H9 (cell line): Measurements from ENCODE around the gene RETREG3. TPM values are rescaled to one million over a fixed set of nuclear protein-coding genes. Genes with fewer than 3 reads are reported as not detected.

ENCODE experiments used
- DNase-seq: peaks from one replicate; pipeline ENCODE4 v3.0.0-alpha.2; 2017
- H2AFZ ChIP-seq: one replicate; pipeline ENCODE4 v1.6.1; 2013; ENCODE audit warnings: mild to moderate bottlenecking, low read length, control low read depth, moderate library complexity
- H2AK5ac ChIP-seq: 2 replicates; pipeline ENCODE4 v1.6.1; 2013; ENCODE audit warnings: low read length, control low read depth, mixed read lengths; ENCODE audit not compliant: insufficient read length
- H2BK120ac ChIP-seq: one replicate; pipeline ENCODE4 v1.6.1; 2013; ENCODE audit warnings: low read depth, mild to moderate bottlenecking, low read length, control low read depth, inconsistent platforms; ENCODE audit not compliant: poor library complexity, severe bottlenecking
- H2BK12ac ChIP-seq: 2 replicates; pipeline ENCODE4 v1.6.1; 2013; ENCODE audit warnings: low read length, control low read depth, mixed read lengths, low read depth; ENCODE audit not compliant: insufficient read length
- H2BK15ac ChIP-seq: 2 replicates; pipeline ENCODE4 v1.6.1; 2013; ENCODE audit warnings: low read depth, low read length, control low read depth
- H2BK20ac ChIP-seq: one replicate; pipeline ENCODE4 v1.6.1; 2013; ENCODE audit warnings: low read depth, mild to moderate bottlenecking, low read length, control low read depth, inconsistent platforms; ENCODE audit not compliant: poor library complexity, severe bottlenecking
- H2BK5ac ChIP-seq: 2 replicates; pipeline ENCODE4 v1.6.1; 2013; ENCODE audit warnings: low read length, control low read depth, mixed read lengths; ENCODE audit not compliant: insufficient read length
- H3K14ac ChIP-seq: 2 replicates; pipeline ENCODE4 v1.6.1; 2013; ENCODE audit warnings: low read length, control low read depth; ENCODE audit not compliant: insufficient read depth
- H3K18ac ChIP-seq: 2 replicates; pipeline ENCODE4 v1.6.1; 2013; ENCODE audit warnings: low read depth, mild to moderate bottlenecking, mixed read lengths, low read length, control low read depth; ENCODE audit not compliant: insufficient read length
- H3K23ac ChIP-seq: 2 replicates; pipeline ENCODE4 v1.6.1; 2013; ENCODE audit warnings: low read length, control low read depth, mixed read lengths, low read depth; ENCODE audit not compliant: insufficient read length
- H3K23me2 ChIP-seq: 2 replicates; pipeline ENCODE4 v1.6.1; 2013; ENCODE audit warnings: low read depth, mild to moderate bottlenecking, mixed read lengths, low read length, control low read depth; ENCODE audit not compliant: insufficient read length, poor library complexity, severe bottlenecking
- H3K27ac ChIP-seq: 2 replicates; pipeline ENCODE4 v1.5.1; 2013; ENCODE audit warnings: low read length, control low read depth, mixed read lengths, low read depth; ENCODE audit not compliant: insufficient read length
- H3K27me3 ChIP-seq: 2 replicates; pipeline ENCODE4 v1.6.1; 2013; ENCODE audit warnings: low read length, control low read depth, inconsistent platforms; ENCODE audit not compliant: insufficient read depth
- H3K4ac ChIP-seq: 2 replicates; pipeline ENCODE4 v1.6.1; 2013; ENCODE audit warnings: low read depth, mild to moderate bottlenecking, control low read depth, inconsistent platforms, low read length, moderate library complexity
- H3K4me1 ChIP-seq: 2 replicates; pipeline ENCODE4 v1.6.1; 2013; ENCODE audit warnings: low read length, control low read depth, inconsistent platforms; ENCODE audit not compliant: insufficient read depth
- H3K4me2 ChIP-seq: 2 replicates; pipeline ENCODE4 v1.6.1; 2013; ENCODE audit warnings: low read length, control low read depth, mixed read lengths; ENCODE audit not compliant: insufficient read length, insufficient read depth
- H3K56ac ChIP-seq: 2 replicates; pipeline ENCODE4 v1.6.1; 2013; ENCODE audit warnings: low read depth, mild to moderate bottlenecking, mixed read lengths, low read length, control low read depth; ENCODE audit not compliant: insufficient read length
- H3K79me1 ChIP-seq: 2 replicates; pipeline ENCODE4 v1.6.1; 2013; ENCODE audit warnings: low read depth, mild to moderate bottlenecking, moderate library complexity, low read length, control low read depth, inconsistent platforms; ENCODE audit not compliant: insufficient read depth, poor library complexity, severe bottlenecking
- H3K79me2 ChIP-seq: 2 replicates; pipeline ENCODE4 v1.6.1; 2013; ENCODE audit warnings: low read length, control low read depth, inconsistent platforms; ENCODE audit not compliant: insufficient read depth
- H3K9ac ChIP-seq: 2 replicates; pipeline ENCODE4 v1.6.1; 2013; ENCODE audit warnings: low read length, control low read depth, mixed read lengths; ENCODE audit not compliant: insufficient read length; ENCODE audit errors: extremely low read depth
- H3K9me3 ChIP-seq: one replicate; pipeline ENCODE4 v1.6.1; 2013; ENCODE audit warnings: low read depth, low read length, inconsistent platforms; ENCODE audit not compliant: control insufficient read depth
- H3T11ph ChIP-seq: one replicate; pipeline ENCODE4 v1.6.1; 2013; ENCODE audit warnings: mild to moderate bottlenecking, low read length, control low read depth, inconsistent platforms
- H4K20me1 ChIP-seq: one replicate; pipeline ENCODE4 v1.6.1; 2013; ENCODE audit not compliant: control insufficient read depth, insufficient read length, insufficient read depth
- H4K5ac ChIP-seq: 2 replicates; pipeline ENCODE4 v1.6.1; 2013; ENCODE audit warnings: low read depth, mild to moderate bottlenecking, mixed read lengths, low read length, control low read depth; ENCODE audit not compliant: insufficient read length
- H4K8ac ChIP-seq: replicated peaks from 2 replicates; pipeline ENCODE4 v1.6.1; 2013; ENCODE audit warnings: low read length, control low read depth, mixed read lengths, low read depth; ENCODE audit not compliant: insufficient read length
- H4K91ac ChIP-seq: 2 replicates; pipeline ENCODE4 v1.6.1; 2013; ENCODE audit warnings: low read depth, mild to moderate bottlenecking, moderate library complexity, mixed read lengths, low read length, control low read depth; ENCODE audit not compliant: insufficient read length
- H3K27ac Mint-ChIP-seq, 3 experiments: 2 replicates in 2 of 3; 3 replicates in 1 of 3; pipeline ENCODE4 v1.8.0; 2020 to 2021; ENCODE audit warnings: mixed read lengths in 3 of 3, mild to moderate bottlenecking in 1 of 3, moderate library complexity in 1 of 3
- H3K27me3 Mint-ChIP-seq: 2 replicates; pipeline ENCODE4 v1.8.0; 2021; ENCODE audit warnings: low read depth, mild to moderate bottlenecking, moderate library complexity, mixed read lengths
- H3K36me3 Mint-ChIP-seq, 3 experiments: 2 replicates in 2 of 3; 3 replicates in 1 of 3; pipeline ENCODE4 v1.8.0; 2020 to 2021; ENCODE audit warnings: low read depth in 3 of 3, mixed read lengths in 3 of 3; ENCODE audit not compliant: insufficient read depth in 1 of 3
- H3K4me1 Mint-ChIP-seq, 2 experiments: 2 replicates each; pipeline ENCODE4 v1.8.0; 2020; ENCODE audit warnings: mixed read lengths in 2 of 2
- H3K4me3 Mint-ChIP-seq, 2 experiments: 2 replicates in 1 of 2; 3 replicates in 1 of 2; pipeline ENCODE4 v1.8.0; 2020 to 2021; ENCODE audit warnings: mild to moderate bottlenecking in 2 of 2, mixed read lengths in 2 of 2, moderate library complexity in 1 of 2
- H3K9me3 Mint-ChIP-seq, 2 experiments: 2 replicates in 1 of 2; 3 replicates in 1 of 2; pipeline ENCODE4 v1.8.0; 2020; ENCODE audit warnings: mild to moderate bottlenecking in 2 of 2, mixed read lengths in 2 of 2, moderate library complexity in 1 of 2
- CTCF ChIP-seq: fragments of 200-600 bp; sonication (generic); conservative IDR thresholded peaks from 3 replicates; pipeline ENCODE4 v1.8.0; 2021; ENCODE audit warnings: antibody characterized with exemption, mild to moderate bottlenecking
- WGBS: extraction: QIAGEN DNeasy Blood & Tissue Kit; methylation state at CpG from one replicate; pipeline ENCODE4 v1.1.7; 2013; ENCODE audit warnings: missing lambda C conversion rate, low lambda C conversion rate, mixed read lengths; ENCODE audit not compliant: insufficient read length; ENCODE audit errors: extremely low coverage; 5-methylcytosine and 5-hydroxymethylcytosine counted together
- total RNA-seq: library from RNA; stranded (reverse); gene quantifications from 2 replicates; pipeline ENCODE4 v1.2.1, GENCODE V29; 2021

Gene RETREG3
- total RNA-seq, 1 experiment from 2014 or later, result 47.3 TPM

DNA sequence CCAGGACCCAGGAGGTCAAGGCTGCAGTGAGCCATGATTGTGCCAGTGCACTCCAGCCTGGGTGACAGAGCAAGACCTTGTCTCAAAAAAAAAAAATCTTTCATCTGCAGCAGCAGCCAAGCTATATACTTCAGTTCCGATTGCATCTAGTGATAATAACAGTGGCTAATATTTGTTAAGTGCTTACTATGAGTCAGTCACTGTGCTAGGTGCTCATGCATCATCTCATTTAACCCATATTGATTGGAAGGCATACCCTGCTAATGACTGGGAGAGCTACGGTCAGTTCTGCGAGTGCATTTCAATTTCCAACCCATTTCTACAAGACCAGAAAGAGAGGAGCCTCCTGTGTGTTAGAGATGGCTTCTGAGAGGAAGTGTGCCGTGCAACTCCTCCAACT, 42.2 kb upstream of the RETREG3 start:
- H3K27me3 Mint-ChIP-seq, result peaks cover 7% of the 10 kb centered on the region
- H3K18ac ChIP-seq, result no peak overlapping the region
- no CpG with 5 or more reads among the region's 4 CpGs for WGBS
- no peak overlapping the region for H3K27ac Mint-ChIP-seq
- H3K9ac ChIP-seq, result no peak overlapping the region
- H4K8ac ChIP-seq, result no peak overlapping the region
- H3K4me1 ChIP-seq, result no peaks in the 10 kb centered on the region
- no peaks in the 10 kb centered on the region for H3K9me3 ChIP-seq
- no peak overlapping the region for H3K4me3 Mint-ChIP-seq
- no peak overlapping the region for H4K91ac ChIP-seq
- H3K27me3 ChIP-seq, result no peaks in the 10 kb centered on the region
- TF ChIP-seq CTCF, result no peak
- no peak overlapping the region for H2BK5ac ChIP-seq
- no peak overlapping the region for H2AFZ ChIP-seq
- H3K4me2 ChIP-seq, result no peak overlapping the region
- no peak overlapping the region for H2AK5ac ChIP-seq
- H3K23me2 ChIP-seq, result peaks cover 10% of the 10 kb centered on the region
- H3K27ac ChIP-seq, result no peak overlapping the region
- no peaks in the 10 kb centered on the region for H4K20me1 ChIP-seq
- H2BK12ac ChIP-seq, result no peak overlapping the region
- no peak for DNase-seq
- no peak overlapping the region for H4K5ac ChIP-seq
- no peak overlapping the region for H2BK20ac ChIP-seq
- H3K36me3 Mint-ChIP-seq, result no peaks in the 10 kb centered on the region
- no peak overlapping the region for H2BK120ac ChIP-seq
- H3K9me3 Mint-ChIP-seq, result no peaks in the 10 kb centered on the region; a peak in 1 of 5 replicates
- no peak overlapping the region for H3K4ac ChIP-seq
- H3K79me1 ChIP-seq, result no peaks in the 10 kb centered on the region
- no peak overlapping the region for H3K56ac ChIP-seq
- no peak overlapping the region for H2BK15ac ChIP-seq
- H3K23ac ChIP-seq, result no peak overlapping the region
- no peaks in the 10 kb centered on the region for H3K79me2 ChIP-seq
- no peak overlapping the region for H3T11ph ChIP-seq
- no peak overlapping the region for H3K14ac ChIP-seq
- peaks cover 10 to 12% of the 10 kb centered on the region in 2 experiments for H3K4me1 Mint-ChIP-seq
